Activated naive CD4-positive, alpha-beta T cell treated with anti-CD3 and anti-CD28 coated beads, Interleukin-2, amount 50 U/mL, for 72 hours (primary cell): ENCODE measurements around the gene DNAH1. TPM values are rescaled to one million over a fixed set of nuclear protein-coding genes. Genes with fewer than 3 reads are reported as not detected.
"Not testable (repeated sequence)": the region's sequence is repeated elsewhere in the genome, so short reads cannot be mapped to it uniquely, and the experiment has no call there.

Experiments used
- ATAC-seq, 2 donors: fragments of 150-1000 bp; cut with Tn5 transposase; 2 replicates each; pipeline ENCODE4 v1.10.0; 2021; ENCODE audit warnings: mild to moderate bottlenecking in 2 of 2, moderate library complexity in 2 of 2
- DNase-seq, 2 donors: peaks; one replicate each; pipeline ENCODE4 v3.0.0; 2021 to 2022; ENCODE audit warnings: low spot score in 2 of 2
- H3K27ac Mint-ChIP-seq, 2 donors: one replicate each; pipeline ENCODE4 v1.8.0; 2022; ENCODE audit warnings: mild to moderate bottlenecking in 2 of 2, mixed read lengths in 2 of 2
- H3K36me3 Mint-ChIP-seq, 2 donors: one replicate each; pipeline ENCODE4 v1.8.0; 2022; ENCODE audit warnings: mixed read lengths in 2 of 2
- H3K9me3 Mint-ChIP-seq, 2 donors: one replicate each; pipeline ENCODE4 v1.8.0; 2022; ENCODE audit warnings: mixed read lengths in 2 of 2
- total RNA-seq, 2 donors: library from RNA; stranded (reverse); gene quantifications; one replicate each; pipeline ENCODE4 v1.2.3, GENCODE V29; 2022

The DNAH1 gene
- 10 to 100 TPM; 17.5 to 19.8 TPM for total RNA-seq

GRCh38 chr3:52315977-52316764 is at the start of gene DNAH1:
Gene DNAH1, plus strand, starts transcription at chr3:52316319. Its CDS starts 6,124 bp downstream, at chr3:52322443.
- ATAC-seq = no peak
- Mint-ChIP-seq H3K27ac (peak within 1 kb of the TSS; percentile 29 to 65), H3K36me3 (no peaks in the 10 kb centered on the region), H3K9me3 (no peaks in the 10 kb centered on the region)
- no peak for DNase-seq

GRCh38 chr3:52268036-52268435 is 48.1 kb upstream of the DNAH1 start:
- DNase-seq (peak in 1 of 2 donors; percentile 59), ATAC-seq (peak; percentile 80 to 83)
- peaks cover 35 to 82% of the 10 kb centered on the region in 2 donors for H3K36me3 Mint-ChIP-seq

GRCh38 chr3:52269776-52270175 is 46.3 kb upstream of the DNAH1 start:
- Mint-ChIP-seq H3K36me3 (peaks cover 31 to 82% of the 10 kb centered on the region in 2 donors), H3K9me3 (no peaks in the 10 kb centered on the region), H3K27ac (peak overlapping the region; percentile 91 to 97)
- DNase-seq = no peak
- no peak for ATAC-seq

More at GRCh38 chr3:52268036-52268435, 48.1 kb upstream of the DNAH1 start:
- Mint-ChIP-seq H3K27ac (peak overlapping the region; percentile 95 to 97), H3K9me3 (no peaks in the 10 kb centered on the region)

- no peak for DNase-seq
These were observed 45.8 kb upstream of the DNAH1 start for GRCh38 chr3:52270252-52270754.

GRCh38 chr3:52272172-52272571 is 43.9 kb upstream of the DNAH1 start:
- ATAC-seq, H3K9me3 Mint-ChIP-seq, DNase-seq: not testable (repeated sequence)
- H3K36me3 Mint-ChIP-seq = peaks cover 51 to 85% of the 10 kb centered on the region in 2 donors
- peak overlapping the region; percentile 97 to 99 for H3K27ac Mint-ChIP-seq

More at GRCh38 chr3:52270252-52270754, 45.8 kb upstream of the DNAH1 start:
- ATAC-seq = no peak
- Mint-ChIP-seq H3K9me3 (no peaks in the 10 kb centered on the region), H3K36me3 (peaks cover 34 to 82% of the 10 kb centered on the region in 2 donors), H3K27ac (peak overlapping the region; percentile 91 to 97)

GRCh38 chr3:52272831-52273230 is 43.3 kb upstream of the DNAH1 start:
- peak in 1 of 2 donors; percentile 39 for ATAC-seq
- Mint-ChIP-seq H3K9me3 (no peaks in the 10 kb centered on the region), H3K27ac (peak overlapping the region; percentile 89 to 99)

GRCh38 chr3:52274781-52275180 is 41.3 kb upstream of the DNAH1 start:
- Mint-ChIP-seq H3K27ac (peak overlapping the region; percentile 89 to 99), H3K36me3 (peaks cover 54 to 88% of the 10 kb centered on the region in 2 donors)
- not testable (repeated sequence) for ATAC-seq, H3K9me3 Mint-ChIP-seq, DNase-seq

More at GRCh38 chr3:52272831-52273230, 43.3 kb upstream of the DNAH1 start:
- H3K36me3 Mint-ChIP-seq = peaks cover 52 to 85% of the 10 kb centered on the region in 2 donors
- DNase-seq = no peak

GRCh38 chr3:52277071-52277964 is 38.8 kb upstream of the DNAH1 start:
- ATAC-seq (peak; percentile 37 to 54), DNase-seq (peak; percentile 77 to 80)
- H3K27ac Mint-ChIP-seq = peak overlapping the region; percentile 89 to 99
- peaks cover 54 to 70% of the 10 kb centered on the region in 2 donors for H3K36me3 Mint-ChIP-seq
- no peaks in the 10 kb centered on the region for H3K9me3 Mint-ChIP-seq

GRCh38 chr3:52277972-52278509 is 38.1 kb upstream of the DNAH1 start:
- H3K27ac Mint-ChIP-seq = peak overlapping the region; percentile 89 to 99
- DNase-seq = no peak
- H3K36me3 Mint-ChIP-seq = peaks cover 48 to 65% of the 10 kb centered on the region in 2 donors
- no peaks in the 10 kb centered on the region for H3K9me3 Mint-ChIP-seq
- ATAC-seq = peak; percentile 41 to 70

- no peaks in the 10 kb centered on the region for H3K9me3 Mint-ChIP-seq
- peak within 1 kb of the TSS; percentile 89 to 99 for H3K27ac Mint-ChIP-seq
- H3K36me3 Mint-ChIP-seq = peaks cover 46 to 60% of the 10 kb centered on the region in 2 donors
- DNase-seq (peak; percentile 98 to 99), ATAC-seq (peak; percentile 82 to 85)
These were observed 37.5 kb upstream of the DNAH1 start, which contains the start of gene WDR82 for GRCh38 chr3:52278510-52279069. Gene WDR82, minus strand, starts transcription at chr3:52278649. Its CDS starts 288 bp downstream, at chr3:52278361.

GRCh38 chr3:52279596-52279995 is 36.5 kb upstream of the DNAH1 start:
- no peak for ATAC-seq
- no peaks in the 10 kb centered on the region for H3K9me3 Mint-ChIP-seq
- H3K36me3 Mint-ChIP-seq = peaks cover 36 to 50% of the 10 kb centered on the region in 2 donors
- no peak for DNase-seq
- peak overlapping the region; percentile 36 to 89 for H3K27ac Mint-ChIP-seq

- Mint-ChIP-seq H3K9me3 (no peaks in the 10 kb centered on the region), H3K27ac (peak overlapping the region; percentile 14 to 89), H3K36me3 (peaks cover 35 to 45% of the 10 kb centered on the region in 2 donors)
- DNase-seq (no peak), ATAC-seq (no peak)
These were observed 36.1 kb upstream of the DNAH1 start for GRCh38 chr3:52280050-52280461.

GRCh38 chr3:52281981-52282801 is 33.9 kb upstream of the DNAH1 start:
- H3K27ac Mint-ChIP-seq = peak overlapping the region; percentile 70 to 79
- H3K36me3 Mint-ChIP-seq = peaks cover 19 to 31% of the 10 kb centered on the region in 2 donors
- DNase-seq (peak in 1 of 2 donors; percentile 56), ATAC-seq (no peak)
- H3K9me3 Mint-ChIP-seq = no peaks in the 10 kb centered on the region

GRCh38 chr3:52283306-52283705 is 32.8 kb upstream of the DNAH1 start:
- H3K36me3 Mint-ChIP-seq = peaks cover 15 to 21% of the 10 kb centered on the region in 2 donors
- peak in 1 of 2 donors; percentile 2 for DNase-seq
- no peak overlapping the region for H3K27ac Mint-ChIP-seq
- no peak for ATAC-seq
- no peaks in the 10 kb centered on the region for H3K9me3 Mint-ChIP-seq

- H3K36me3 Mint-ChIP-seq = peaks cover 11 to 14% of the 10 kb centered on the region in 2 donors
- peak in 1 of 2 donors; percentile 53 for DNase-seq
- not testable (repeated sequence) for H3K9me3 Mint-ChIP-seq, ATAC-seq
- H3K27ac Mint-ChIP-seq = peak overlapping the region; percentile 56 to 83
These were observed 32.1 kb upstream of the DNAH1 start for GRCh38 chr3:52284051-52284450.
